CD14-positive monocyte (primary cell): Measurements from ENCODE around the gene GPER1. TPM values are rescaled to one million over a fixed set of nuclear protein-coding genes. Genes with fewer than 3 reads are reported as not detected.

ENCODE experiments used
- DNase-seq, 3 donors: peaks; one replicate each; pipeline ENCODE4 v3.0.0-alpha.2; 2011 to 2022
- H2AFZ ChIP-seq: 2 replicates; pipeline ENCODE4 v1.6.0; 2012; ENCODE audit warnings: mild to moderate bottlenecking, low read depth, low read length, inconsistent platforms; ENCODE audit not compliant: insufficient read depth, poor library complexity, severe bottlenecking
- H3K27ac ChIP-seq, 2 donors: 1 replicate in 1 of 2; 2 replicates in 1 of 2; pipeline ENCODE4 v1.5.1; 2012 to 2013; ENCODE audit warnings: low read length in 2 of 2, control low read depth in 1 of 2, inconsistent platforms in 1 of 2, low read depth in 1 of 2, mild to moderate bottlenecking in 1 of 2
- H3K27me3 ChIP-seq, 2 donors: one replicate each; pipeline versions ENCODE4 v1.6.0 to v1.6.1; 2011 to 2013; ENCODE audit warnings: low read length in 2 of 2; ENCODE audit not compliant: control insufficient read depth in 2 of 2, insufficient read depth in 2 of 2
- H3K36me3 ChIP-seq, 2 donors: replicated peaks in 1 of 2; 1 replicate in 1 of 2; 2 replicates in 1 of 2; pipeline versions ENCODE4 v1.5.1 to v1.6.1; 2012 to 2013; ENCODE audit warnings: low read length in 2 of 2, control low read depth in 1 of 2, inconsistent platforms in 1 of 2, mild to moderate bottlenecking in 1 of 2; ENCODE audit not compliant: insufficient read depth in 2 of 2, control insufficient read depth in 1 of 2
- H3K4me1 ChIP-seq, 2 donors: 1 replicate in 1 of 2; 2 replicates in 1 of 2; pipeline versions ENCODE4 v1.5.1 to v1.6.1; 2012 to 2013; ENCODE audit warnings: low read length in 2 of 2, control low read depth in 1 of 2, inconsistent platforms in 1 of 2, mild to moderate bottlenecking in 1 of 2, moderate library complexity in 1 of 2; ENCODE audit not compliant: insufficient read depth in 2 of 2, control insufficient read depth in 1 of 2
- H3K4me2 ChIP-seq: replicated peaks from 2 replicates; pipeline ENCODE3; 2012; ENCODE audit warnings: low read length, moderate library complexity, mild to moderate bottlenecking; ENCODE audit not compliant: poor library complexity, severe bottlenecking; ENCODE audit errors: extremely low read depth
- H3K4me3 ChIP-seq, 3 experiments: fragments of 200-600 bp in 1 of 3; sonication (generic) in 1 of 3; replicated peaks in 1 of 3; 1 replicate in 2 of 3; 2 replicates in 1 of 3; pipeline ENCODE4 v1.5.1; 2011 to 2013; ENCODE audit warnings: low read length in 3 of 3, mild to moderate bottlenecking in 3 of 3, control low read depth in 2 of 3, low read depth in 2 of 3, inconsistent platforms in 1 of 3, moderate library complexity in 1 of 3
- H3K79me2 ChIP-seq: 2 replicates; pipeline ENCODE4 v1.6.0; 2012; ENCODE audit warnings: mild to moderate bottlenecking, control low read depth, inconsistent platforms, low read length, moderate library complexity; ENCODE audit not compliant: insufficient read depth
- H3K9ac ChIP-seq: 2 replicates; pipeline ENCODE4 v1.6.0; 2017; ENCODE audit warnings: low read length, mild to moderate bottlenecking; ENCODE audit not compliant: insufficient read depth, poor library complexity, severe bottlenecking
- H3K9me3 ChIP-seq, 2 donors: replicated peaks in 1 of 2; 1 replicate in 1 of 2; 2 replicates in 1 of 2; pipeline versions ENCODE4 v1.5.1 to v1.6.1; 2012 to 2013; ENCODE audit warnings: low read length in 2 of 2, control low read depth in 1 of 2; ENCODE audit not compliant: control insufficient read depth in 1 of 2, insufficient read depth in 1 of 2
- H4K20me1 ChIP-seq: 2 replicates; pipeline ENCODE4 v1.6.0; 2012; ENCODE audit warnings: mild to moderate bottlenecking, low read length, control low read depth, moderate library complexity; ENCODE audit not compliant: insufficient read depth
- H3K27ac Mint-ChIP-seq, 7 donors: one replicate each; pipeline ENCODE4 v1.8.0; 2020; ENCODE audit warnings: mild to moderate bottlenecking in 7 of 7, mixed read lengths in 7 of 7, moderate library complexity in 6 of 7, inconsistent platforms in 2 of 7
- H3K27me3 Mint-ChIP-seq, 3 donors: one replicate each; pipeline ENCODE4 v1.8.0; 2021 to 2022; ENCODE audit warnings: low read depth in 3 of 3, mild to moderate bottlenecking in 3 of 3, mixed read lengths in 3 of 3, moderate library complexity in 3 of 3, inconsistent platforms in 1 of 3
- H3K36me3 Mint-ChIP-seq, 2 donors: one replicate each; pipeline ENCODE4 v1.8.0; 2020; ENCODE audit warnings: mixed read lengths in 2 of 2, inconsistent platforms in 1 of 2, mild to moderate bottlenecking in 1 of 2
- H3K4me1 Mint-ChIP-seq: one replicate; pipeline ENCODE4 v1.8.0; 2020; ENCODE audit warnings: mild to moderate bottlenecking, mixed read lengths
- H3K4me3 Mint-ChIP-seq, 2 donors: one replicate each; pipeline ENCODE4 v1.8.0; 2020; ENCODE audit warnings: mild to moderate bottlenecking in 2 of 2, mixed read lengths in 2 of 2, moderate library complexity in 1 of 2
- H3K9me3 Mint-ChIP-seq, 7 donors: one replicate each; pipeline ENCODE4 v1.8.0; 2020 to 2022; ENCODE audit warnings: mixed read lengths in 7 of 7, mild to moderate bottlenecking in 6 of 7, moderate library complexity in 6 of 7, inconsistent platforms in 2 of 7
- CTCF ChIP-seq: fragments of 200-600 bp; IDR thresholded peaks from one replicate; pipeline ENCODE4 v1.8.0; 2022; ENCODE audit warnings: antibody characterized with exemption, mild to moderate bottlenecking
- WGBS: methylation state at CpG from one replicate; pipeline ENCODE4 v1.1.5; 2013; ENCODE audit warnings: missing lambda C conversion rate; ENCODE audit not compliant: insufficient coverage; 5-methylcytosine and 5-hydroxymethylcytosine counted together
- intact Hi-C, 2 donors: fragments of 100-400 bp; cut with micrococcal nuclease; formaldehyde crosslinking; loops; one replicate each; pipeline versions ENCODE4 v1.15.0 to v1.15.1; 2023
- polyA plus RNA-seq, 3 donors: library from polyadenylated mRNA; depleted of rRNA in 1 of 3; unstranded in 2 of 3; stranded (reverse) in 1 of 3; fragments of 300-500 nt in 2 of 3; fragments of >200 nt in 1 of 3; fragmentation: Illumina TruSeq in 2 of 3; gene quantifications; 1 replicate in 2 of 3; 2 replicates in 1 of 3; pipeline ENCODE4 v1.2.3, GENCODE V29; 2012 to 2021

GPER1 gene
- polyA plus RNA-seq, 3 donors: 0.35 to 10.0 (median 4.1) TPM

GRCh38 chr7:1111156-1111555, 23.2 kb downstream of the GPER1 start:
- H3K79me2 ChIP-seq: no peaks in the 10 kb centered on the region
- no peaks in the 10 kb centered on the region for H3K36me3 Mint-ChIP-seq
- H3K4me1 ChIP-seq: no peaks in the 10 kb centered on the region
- H3K4me3 Mint-ChIP-seq: no peak overlapping the region
- DNase-seq: no peak
- H3K4me3 ChIP-seq: no peak overlapping the region
- H3K9me3 ChIP-seq: no peaks in the 10 kb centered on the region
- TF ChIP-seq CTCF: no peak
- no peaks in the 10 kb centered on the region for H3K4me1 Mint-ChIP-seq
- intact Hi-C loops: no loop called here
- H3K9me3 Mint-ChIP-seq: peaks cover 2 to 10% (median 7%) of the 10 kb centered on the region in 7 donors
- peaks cover 0 to 4% (median 2%) of the 10 kb centered on the region in 3 donors for H3K27me3 Mint-ChIP-seq
- no peaks in the 10 kb centered on the region for H3K27me3 ChIP-seq
- H3K27ac Mint-ChIP-seq: no peak overlapping the region
- H3K27ac ChIP-seq: no peak overlapping the region
- H2AFZ ChIP-seq: no peak overlapping the region
- 94% methylated on average over 2 of the region's 3 CpGs for WGBS
- H4K20me1 ChIP-seq: no peaks in the 10 kb centered on the region
- H3K36me3 ChIP-seq: no peaks in the 10 kb centered on the region
- no peak overlapping the region for H3K4me2 ChIP-seq
- H3K9ac ChIP-seq: no peak overlapping the region

GRCh38 chr7:1112109-1112508, 24.2 kb downstream of the GPER1 start:
- Mint-ChIP-seq H3K27me3 (peaks cover 0 to 4% (median 2%) of the 10 kb centered on the region in 3 donors), H3K27ac (no peak overlapping the region), H3K9me3 (peaks cover 2 to 12% (median 8%) of the 10 kb centered on the region in 7 donors), H3K36me3 (no peaks in the 10 kb centered on the region), H3K4me1 (no peaks in the 10 kb centered on the region), H3K4me3 (no peak overlapping the region)
- H3K4me1 ChIP-seq: no peaks in the 10 kb centered on the region
- H3K79me2 ChIP-seq: no peaks in the 10 kb centered on the region
- H3K27me3 ChIP-seq: no peaks in the 10 kb centered on the region
- H4K20me1 ChIP-seq: no peaks in the 10 kb centered on the region
- H3K4me2 ChIP-seq: no peak overlapping the region
- intact Hi-C loops: no loop called here
- no peak overlapping the region for H3K27ac ChIP-seq
- WGBS: 97% methylated on average over 9 of the region's 9 CpGs
- no peaks in the 10 kb centered on the region for H3K36me3 ChIP-seq
- no peak overlapping the region for H3K9ac ChIP-seq
- TF ChIP-seq CTCF: no peak
- no peak for DNase-seq
- no peak overlapping the region for H3K4me3 ChIP-seq
- no peak overlapping the region for H2AFZ ChIP-seq
- no peaks in the 10 kb centered on the region for H3K9me3 ChIP-seq
